EH (cell line): ENCODE data around the gene PTPRN2.
A peak's percentile ranks its signal among the peaks of the same experiment; 100 is the strongest.
"Not testable (repeated sequence)": the region's sequence is repeated elsewhere in the genome, so short reads cannot be mapped to it uniquely, and the experiment has no call there.

ENCODE experiments used
- DNase-seq: peaks from one replicate; pipeline ENCODE4 v3.0.0-alpha.2; 2015; ENCODE audit warnings: low read depth

Gene PTPRN2

GRCh38 chr7:157499121-157499834 is 1088.3 kb downstream of the PTPRN2 start:
- DNase-seq, result no peak

GRCh38 chr7:157498657-157499056 is 1089.0 kb downstream of the PTPRN2 start:
- no peak for DNase-seq

- DNase-seq, result no peak
Observed at GRCh38 chr7:157497744-157498651, 1089.6 kb downstream of the PTPRN2 start.

- no peak for DNase-seq
Observed at GRCh38 chr7:157497367-157497743, 1090.3 kb downstream of the PTPRN2 start.

DNA sequence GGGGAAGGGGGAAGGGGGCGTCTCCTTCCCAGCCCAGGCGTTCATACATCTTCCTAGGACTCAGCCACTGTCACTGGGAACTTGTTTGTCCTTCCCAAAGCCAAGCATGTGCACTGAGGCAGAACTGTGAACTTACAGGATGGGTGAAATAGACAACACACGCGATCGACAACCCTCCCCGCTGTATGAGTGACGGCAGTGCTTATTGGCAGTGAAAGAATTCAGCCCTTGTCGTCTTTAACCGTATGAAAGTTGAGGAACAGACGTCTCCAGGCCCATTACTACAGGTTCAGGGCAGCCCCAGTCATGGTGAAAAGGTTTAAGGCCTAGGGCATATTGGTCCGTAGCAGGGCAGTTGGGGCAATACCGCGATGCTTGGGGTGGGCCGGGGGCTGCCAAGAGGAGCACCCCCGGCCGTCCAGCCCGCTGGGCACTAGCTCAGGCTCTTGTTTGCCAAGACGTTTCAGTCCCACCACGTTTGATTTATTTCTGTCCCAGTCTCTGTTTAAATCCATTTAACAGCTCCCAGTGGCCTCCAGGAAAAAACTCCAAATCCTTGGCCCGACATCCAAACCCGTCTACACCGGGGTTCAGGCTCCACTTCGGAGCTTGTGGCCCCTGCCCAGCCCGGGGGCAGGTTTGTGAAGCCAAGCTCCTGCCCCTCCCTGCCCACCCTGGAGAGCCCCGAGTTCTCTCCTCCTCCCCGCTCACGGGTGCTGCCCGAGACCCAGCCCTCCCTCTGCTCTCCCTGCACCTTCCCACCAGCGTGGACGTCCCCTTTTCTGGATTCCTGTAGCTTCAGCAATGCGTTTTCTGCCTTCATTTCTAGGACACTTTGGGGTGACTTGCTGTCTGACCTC is 1091.0 kb downstream of the PTPRN2 start:
- no peak for DNase-seq

GRCh38 chr7:157495594-157495993 is 1092.0 kb downstream of the PTPRN2 start:
- DNase-seq, result no peak

- no peak for DNase-seq
Observed at GRCh38 chr7:157495177-157495553, 1092.5 kb downstream of the PTPRN2 start.

DNA sequence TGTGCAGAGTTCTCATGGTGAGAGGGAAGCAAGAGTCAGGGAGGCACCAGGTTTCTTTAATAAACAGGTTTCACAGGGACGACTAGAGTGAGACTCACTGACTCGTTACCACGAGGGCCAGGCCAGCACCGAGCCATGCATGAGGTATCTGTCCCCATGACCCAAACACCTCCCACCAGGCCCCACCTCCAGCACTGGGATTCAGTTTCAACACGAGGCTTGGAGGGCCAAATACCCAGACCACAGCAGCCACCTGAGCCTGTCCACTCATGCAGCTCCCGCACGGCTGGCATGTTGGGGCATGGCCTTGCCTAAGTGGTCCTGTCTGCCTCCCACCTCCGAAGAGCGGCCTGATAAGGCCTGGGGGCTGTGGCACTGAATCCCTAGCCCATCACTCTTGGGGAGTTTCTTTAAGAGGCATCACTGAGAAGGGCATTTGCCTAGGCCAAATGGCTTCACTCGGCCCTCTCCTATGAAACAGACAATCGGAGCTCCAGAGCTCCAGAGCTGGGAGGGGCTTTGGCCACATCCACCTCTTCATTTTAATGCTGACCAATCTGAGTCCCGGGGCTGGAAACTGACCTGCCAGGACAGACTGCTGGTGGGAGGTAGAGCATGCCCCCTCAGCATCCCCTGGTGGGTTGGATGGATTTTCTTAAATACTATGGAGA is 1093.0 kb downstream of the PTPRN2 start:
- no peak for DNase-seq

GRCh38 chr7:157493776-157494175 is 1093.8 kb downstream of the PTPRN2 start:
- no peak for DNase-seq

DNA sequence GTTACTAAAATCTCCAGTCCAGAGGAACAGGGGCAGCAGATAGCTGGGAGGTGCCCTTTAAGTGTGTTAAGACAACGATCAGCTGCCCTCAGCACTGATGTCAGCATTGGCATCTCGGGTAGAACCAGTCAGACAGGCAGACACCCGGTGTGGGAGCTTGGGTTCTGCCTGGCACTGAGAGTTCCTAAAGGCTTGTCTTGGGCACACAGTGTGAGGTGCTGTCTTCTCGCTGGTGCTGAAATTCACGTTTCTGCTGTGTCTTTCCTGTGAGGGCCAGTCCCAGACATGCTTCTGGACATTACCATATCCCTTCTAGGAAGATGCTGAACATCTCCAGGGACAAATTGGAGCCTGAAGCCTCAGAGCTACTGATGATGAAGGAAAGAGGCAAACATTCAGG is 1094.6 kb downstream of the PTPRN2 start:
- DNase-seq, result no peak

DNA sequence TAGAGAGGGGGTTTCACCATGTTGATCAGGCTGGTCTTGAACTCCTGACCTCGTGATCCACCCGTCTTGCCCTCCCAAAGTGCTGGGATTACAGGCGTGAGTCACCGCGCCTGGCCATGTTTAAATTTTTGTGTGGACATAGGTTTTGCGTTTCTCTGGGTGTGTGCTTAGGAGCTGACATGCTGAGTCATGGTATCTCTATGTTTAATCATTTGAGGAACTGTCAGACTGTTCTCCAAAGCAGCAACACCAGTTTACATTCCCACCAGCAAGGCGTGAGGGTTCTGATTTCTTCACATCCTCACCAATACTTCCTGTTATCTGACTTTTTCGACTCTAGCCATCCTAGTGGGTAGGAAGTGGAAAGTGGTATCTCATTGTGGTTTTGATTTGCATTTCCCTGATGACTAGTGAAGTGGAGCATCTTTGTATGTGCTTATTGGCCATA is 1097.1 kb downstream of the PTPRN2 start:
- peak; percentile 28 for DNase-seq

DNA sequence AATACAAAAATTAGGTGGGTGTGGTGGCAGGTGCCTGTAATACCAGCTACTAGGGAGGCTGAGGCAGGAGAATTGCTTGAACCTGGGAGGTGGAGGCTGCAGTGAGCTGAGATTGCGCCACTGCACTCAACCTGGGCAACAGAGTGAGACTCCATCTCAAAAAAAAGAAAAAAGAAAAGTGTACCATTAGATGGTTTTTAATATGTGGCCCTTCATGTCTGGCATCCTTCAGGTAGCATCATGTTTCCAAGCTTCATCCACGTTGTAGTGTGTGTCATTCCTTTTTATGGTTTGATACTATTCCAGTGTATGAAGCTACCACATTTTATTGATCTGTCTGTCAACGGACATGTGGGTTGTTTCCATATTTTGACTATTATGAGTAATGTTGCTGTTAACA is 1097.8 kb downstream of the PTPRN2 start:
- not testable (repeated sequence) for DNase-seq
